Pulmonary artery endothelial cell (primary cell): ENCODE results near the gene SLC8A1. TPM values are rescaled to one million over a fixed set of nuclear protein-coding genes. Genes with fewer than 3 reads are reported as not detected.

Experiments used
- DNase-seq: peaks from one replicate; pipeline ENCODE4 v3.0.0-alpha.2; 2011; ENCODE audit warnings: low read depth, low spot score
- total RNA-seq: library from RNA; depleted of rRNA; stranded (reverse); fragments of >200 nt; gene quantifications from 2 replicates; pipeline ENCODE4 v1.2.3, GENCODE V29; 2014

Gene SLC8A1
- total RNA-seq, 1 donor from 2014 or later: 12.5 TPM

DNA sequence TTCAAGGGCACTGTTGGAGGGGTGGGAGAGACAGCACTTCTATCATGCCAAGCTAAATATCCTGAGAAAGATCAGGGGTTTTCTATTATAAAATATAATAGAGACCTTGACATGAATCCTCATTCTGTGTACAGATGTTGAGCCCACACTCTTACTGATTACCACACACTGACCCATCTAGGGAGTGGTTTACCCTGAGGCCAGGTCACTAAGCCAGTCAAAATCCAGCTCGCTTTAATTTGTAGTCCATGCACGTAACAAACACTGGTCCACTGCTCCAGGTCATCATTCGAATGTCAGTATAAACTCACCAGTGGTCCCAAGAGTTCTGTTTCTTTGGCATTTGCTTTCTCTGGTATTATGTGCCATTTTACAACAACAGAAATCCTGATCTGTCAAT lies 96.4 kb downstream of the SLC8A1 start:
- no peak for DNase-seq

DNA sequence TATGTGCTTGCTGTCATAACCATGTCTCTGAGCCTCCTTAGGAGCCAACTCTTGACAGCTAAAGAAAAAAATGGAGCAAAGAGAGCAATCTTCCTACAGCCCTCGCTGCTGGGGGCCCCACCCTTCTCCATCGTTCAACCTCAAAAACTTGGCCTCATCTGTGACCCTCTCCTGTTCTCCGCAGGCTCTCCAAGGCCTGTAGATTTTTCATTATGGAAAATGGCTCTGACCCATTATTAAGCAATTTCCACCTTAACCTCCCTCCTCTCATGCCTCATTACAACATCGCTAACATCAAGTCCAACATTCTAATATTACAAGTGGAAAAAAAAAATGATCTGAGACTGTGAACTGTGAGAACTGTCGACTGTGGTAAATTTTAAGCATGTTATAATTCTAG lies 98.7 kb downstream of the SLC8A1 start:
- no peak for DNase-seq

DNA sequence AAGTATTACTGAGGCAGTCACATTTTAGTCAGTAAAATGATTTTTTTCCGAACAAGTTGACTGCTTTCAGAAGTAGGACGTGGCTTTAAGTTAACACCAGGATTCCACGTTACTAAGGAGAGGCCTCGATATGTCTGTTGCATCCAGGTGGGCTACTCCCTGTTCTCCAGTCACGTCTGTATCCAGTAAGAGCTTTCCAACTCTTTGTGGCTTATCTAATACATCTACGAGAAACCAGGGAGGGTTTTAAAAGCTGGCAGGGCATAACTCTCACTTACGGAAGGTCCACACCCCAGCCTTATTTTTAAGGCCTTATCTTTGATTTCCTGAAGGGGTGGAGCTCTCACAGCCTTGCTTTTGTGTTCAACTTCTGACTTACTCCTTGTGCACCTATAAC lies 99.2 kb downstream of the SLC8A1 start:
- DNase-seq: no peak

DNA sequence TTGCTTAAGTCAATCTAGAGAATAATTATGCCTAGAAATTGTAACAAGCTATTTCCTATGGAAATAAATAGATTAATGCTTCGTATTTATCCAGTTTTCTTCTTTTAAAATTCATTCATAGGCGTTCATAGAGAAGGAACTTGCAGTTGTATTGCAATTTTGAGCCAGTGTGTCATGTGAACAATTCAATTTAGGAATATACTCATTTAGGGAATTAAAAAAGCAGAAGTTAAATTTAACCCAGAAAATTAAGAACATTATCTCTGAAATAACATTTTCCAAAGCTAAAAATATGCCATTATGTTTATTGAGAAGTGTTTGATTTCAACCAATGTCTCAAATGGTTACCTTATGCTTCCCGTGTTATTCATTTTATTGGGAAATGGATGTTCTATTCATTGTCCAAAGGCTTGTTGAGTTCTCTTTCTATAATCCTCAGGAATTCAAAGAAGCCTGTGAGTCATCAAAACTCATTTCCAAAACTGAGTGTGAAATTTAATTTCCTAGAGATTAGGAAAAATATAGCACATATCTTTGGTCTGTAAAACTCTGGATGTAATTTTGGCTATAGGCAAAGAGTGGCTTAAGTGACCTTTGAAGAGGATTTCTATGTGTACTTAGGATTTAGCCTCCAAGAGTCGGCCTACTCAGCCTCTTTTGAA lies 99.7 kb downstream of the SLC8A1 start:
- DNase-seq: no peak

DNA sequence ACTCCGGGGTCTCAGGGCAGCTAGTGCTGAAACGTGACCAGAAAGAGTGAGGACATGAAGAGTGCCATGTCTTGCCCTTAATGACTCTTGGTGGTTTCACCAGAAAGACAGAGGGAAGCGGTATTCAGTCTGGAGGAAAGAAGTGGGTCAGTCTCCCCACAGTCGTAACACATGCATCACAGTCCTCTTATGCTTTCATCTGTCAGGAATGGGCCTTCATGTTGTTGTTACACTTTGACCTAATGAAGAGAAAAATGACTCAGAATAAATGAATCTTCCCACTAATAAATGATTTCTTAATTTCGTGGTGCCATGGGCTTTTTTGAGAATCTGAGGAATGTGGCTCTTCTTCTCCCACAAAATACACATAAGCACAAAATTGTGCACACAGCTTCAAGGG lies 103.2 kb downstream of the SLC8A1 start:
- DNase-seq: no peak

DNA sequence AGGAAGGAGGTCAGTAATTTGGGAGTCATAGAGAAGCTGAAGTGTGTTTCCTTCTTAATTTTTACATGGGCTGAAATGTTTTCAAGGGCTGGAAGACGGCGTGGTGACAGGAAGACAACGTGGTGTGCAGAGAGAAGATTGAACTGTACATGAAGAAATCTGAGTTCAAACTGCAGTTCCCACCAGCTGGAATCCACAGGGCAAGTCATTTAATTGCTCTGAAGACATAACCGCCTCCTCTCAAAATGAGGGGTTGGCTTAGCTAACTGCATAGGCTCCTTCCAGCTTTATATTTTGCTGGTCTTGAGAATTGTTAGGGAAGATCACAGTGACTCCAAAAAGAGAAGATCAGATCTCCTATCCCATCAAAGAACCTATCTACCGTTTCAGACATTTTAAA lies 103.9 kb downstream of the SLC8A1 start:
- no peak for DNase-seq

DNA sequence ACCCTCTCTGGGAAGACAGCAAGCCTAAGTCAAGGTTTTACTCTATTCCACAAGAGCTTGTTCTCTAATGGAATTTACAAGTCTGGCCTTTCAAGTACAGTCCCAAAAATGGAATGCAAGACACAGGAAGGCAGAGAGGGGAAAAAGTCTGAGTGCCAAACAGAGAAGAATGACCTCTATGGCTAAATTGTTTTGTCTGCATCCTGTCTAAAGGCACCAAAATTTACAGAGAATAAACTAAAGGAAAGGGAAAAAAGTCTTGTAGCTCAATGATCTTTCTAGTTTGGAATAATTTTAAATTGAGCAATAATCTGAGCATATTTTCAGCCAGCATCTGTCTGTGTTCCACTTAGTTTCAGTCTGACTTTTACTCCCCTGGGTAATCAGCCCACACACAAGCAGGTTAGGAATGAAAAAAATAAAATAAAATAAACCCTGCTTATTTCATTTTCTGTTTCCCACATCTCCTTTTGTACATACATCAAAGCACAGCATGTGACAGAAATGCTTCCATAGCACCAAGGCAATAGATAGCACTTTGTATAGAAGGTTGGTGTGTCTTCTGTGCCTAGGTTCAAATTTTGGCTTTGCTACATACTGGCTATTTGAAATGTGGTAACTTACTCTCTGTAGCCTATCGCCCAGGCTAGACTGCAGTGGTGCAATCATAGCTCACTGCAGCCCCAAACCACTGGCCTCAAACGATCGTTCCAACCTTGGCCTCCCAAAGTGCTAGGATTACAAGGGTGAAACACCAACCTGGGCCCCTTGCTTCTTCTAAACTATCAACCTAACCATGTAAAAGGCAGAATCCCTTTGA lies 105.1 kb downstream of the SLC8A1 start:
- DNase-seq: no peak

DNA sequence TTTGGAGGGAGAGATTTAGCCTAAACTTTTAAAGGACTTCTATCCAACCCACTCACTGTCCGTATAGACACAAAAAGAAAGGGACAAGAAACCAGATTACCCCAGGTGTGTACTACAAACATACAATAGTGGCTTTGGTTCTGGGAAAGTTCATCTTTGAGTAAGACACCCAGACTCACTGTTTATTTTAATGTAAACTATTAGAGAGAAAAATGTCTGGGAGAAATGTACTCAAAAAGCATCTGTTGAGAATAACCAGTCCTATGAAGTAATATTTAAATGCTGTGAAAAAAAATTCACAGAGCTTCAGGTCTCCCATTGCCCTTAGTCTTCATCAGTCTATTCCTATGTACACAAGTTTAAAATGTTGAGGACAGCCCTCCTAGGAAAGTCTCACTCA lies 107.5 kb downstream of the SLC8A1 start:
- DNase-seq: no peak

DNA sequence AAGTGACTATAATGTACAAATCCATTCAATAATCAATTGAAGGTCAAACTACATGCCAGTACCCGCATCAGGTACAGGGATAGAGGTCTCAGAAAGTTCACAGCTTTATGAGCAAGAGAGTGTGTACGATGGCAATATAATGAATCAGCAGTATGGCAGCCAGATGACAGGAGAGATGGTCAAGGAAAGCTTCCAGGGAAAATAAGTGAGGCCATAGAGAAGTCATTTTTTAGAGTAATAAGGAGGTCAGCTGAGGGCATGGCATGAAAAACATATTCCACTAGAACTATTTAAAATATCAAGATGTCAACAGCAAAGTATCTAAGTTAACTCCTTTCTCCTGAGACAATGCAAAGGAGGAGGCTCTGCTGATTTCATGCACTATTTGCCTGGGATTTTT lies 108.0 kb downstream of the SLC8A1 start:
- no peak for DNase-seq

DNA sequence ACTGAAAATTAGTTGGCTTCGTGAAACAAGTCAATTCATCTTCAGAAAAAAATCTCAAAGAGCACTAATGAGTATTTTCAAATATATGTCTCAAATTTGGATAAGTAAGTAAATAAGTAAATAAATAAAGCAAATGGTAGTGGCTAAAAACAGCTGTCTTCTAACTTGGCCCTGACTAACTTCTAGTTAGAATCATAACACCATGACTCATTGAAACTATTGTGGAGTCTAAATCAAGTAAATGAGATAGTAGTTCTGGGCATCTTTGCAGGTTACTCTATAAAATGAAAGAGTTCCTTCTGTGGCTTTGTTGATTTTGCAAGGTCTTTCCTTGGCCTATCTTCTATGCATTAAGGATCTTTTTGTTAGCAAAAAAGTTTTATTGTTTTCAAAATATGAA lies 110.7 kb downstream of the SLC8A1 start:
- DNase-seq: no peak

DNA sequence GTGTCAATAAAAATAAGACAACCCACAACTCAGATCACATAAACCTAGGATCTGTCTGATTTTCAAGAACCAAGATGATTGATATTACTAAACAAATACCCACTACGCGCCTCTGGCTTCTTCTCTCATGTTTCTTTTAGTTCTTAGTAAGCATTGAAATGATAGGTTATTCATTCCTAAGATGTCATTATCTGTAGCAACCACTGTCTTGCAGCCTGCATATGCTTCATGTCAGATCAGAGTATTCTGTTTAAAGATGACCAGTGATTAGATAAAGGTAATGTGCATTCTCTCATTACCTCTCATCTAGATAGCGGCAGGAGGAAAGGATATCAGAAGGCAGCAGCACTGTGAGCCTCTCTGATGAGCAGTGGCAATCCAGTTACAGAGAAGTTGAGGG lies 112.9 kb downstream of the SLC8A1 start:
- DNase-seq: no peak

DNA sequence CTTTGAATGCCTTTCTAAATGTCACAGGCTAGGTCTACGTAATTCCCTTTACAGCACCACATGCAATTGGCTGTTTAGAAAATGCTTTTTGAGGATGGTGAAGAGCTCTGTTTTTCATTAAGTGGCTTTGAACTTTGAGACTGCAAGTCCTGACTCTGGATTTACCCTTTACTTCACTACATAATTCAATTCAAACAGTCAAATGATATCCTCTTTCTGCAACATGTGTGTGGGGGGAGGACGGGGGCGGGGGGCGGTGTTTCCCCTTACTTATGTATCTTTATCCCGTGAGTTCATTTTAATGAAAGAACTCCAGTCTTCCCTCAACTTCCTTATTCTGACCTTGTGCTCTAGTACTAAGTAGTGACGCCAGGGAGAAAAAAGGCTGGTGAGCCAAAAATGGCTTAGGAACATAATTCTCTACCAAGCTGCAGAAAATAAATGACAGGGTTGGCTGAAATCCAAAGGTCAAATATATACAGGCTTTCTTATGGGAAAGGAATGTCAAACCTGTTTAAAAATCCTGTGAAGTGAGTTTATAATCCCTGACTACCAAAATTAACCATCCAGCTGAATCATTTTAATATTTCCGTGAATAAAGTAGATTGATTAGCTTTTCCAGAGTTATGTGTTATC lies 119.6 kb downstream of the SLC8A1 start:
- peak; percentile 76 for DNase-seq

DNA sequence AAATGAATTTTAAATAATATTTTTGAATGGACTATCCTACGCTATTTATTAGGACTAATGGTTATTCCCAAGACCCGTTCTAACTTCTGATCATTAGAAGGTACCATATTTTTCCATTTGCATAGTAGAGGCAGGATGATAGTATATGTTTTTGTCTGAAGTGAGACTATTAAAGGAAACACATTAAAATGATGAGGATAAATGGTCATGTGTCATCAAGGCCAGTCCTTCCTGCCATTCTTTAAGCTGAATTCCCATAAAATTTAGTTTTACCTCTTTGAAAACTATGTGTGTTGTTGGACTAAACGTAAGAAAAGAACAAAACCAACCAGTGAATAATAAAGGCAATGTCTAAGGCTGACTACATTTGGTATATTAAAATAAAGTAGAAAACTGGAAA lies 121.8 kb downstream of the SLC8A1 start:
- no peak for DNase-seq

DNA sequence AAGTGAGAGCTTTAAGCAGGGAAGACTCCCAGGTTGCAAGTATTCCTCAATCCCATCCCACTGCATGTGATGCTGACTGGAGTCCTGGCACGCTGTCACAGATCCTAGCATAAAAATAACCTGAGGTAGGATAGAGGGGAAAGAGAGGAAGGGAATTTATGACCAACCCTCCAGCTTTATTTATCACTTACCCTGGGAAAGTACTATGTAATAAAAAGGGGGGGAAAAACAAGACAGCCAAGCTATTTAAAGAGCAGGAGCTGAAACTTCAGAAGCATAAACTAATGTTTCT lies 122.2 kb downstream of the SLC8A1 start:
- no peak for DNase-seq

DNA sequence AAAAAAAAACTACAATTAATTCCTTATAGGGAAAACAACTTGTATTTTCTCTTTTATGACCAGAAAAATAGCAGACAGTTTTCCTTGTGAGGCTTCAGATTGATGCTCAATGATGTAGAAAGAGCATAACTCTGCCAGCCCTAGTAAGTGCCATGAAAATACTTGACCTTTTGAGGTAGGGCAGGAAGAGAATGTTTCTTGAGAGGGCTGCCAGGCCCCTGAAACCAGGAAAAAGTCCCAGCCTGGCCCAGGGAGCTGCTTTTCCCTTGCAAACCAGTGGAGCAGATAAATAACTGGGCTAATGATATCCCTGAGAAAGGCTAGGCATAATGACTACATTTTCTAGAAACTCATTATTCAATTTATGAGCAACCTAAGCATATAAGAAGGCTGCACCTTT lies 126.8 kb downstream of the SLC8A1 start:
- no peak for DNase-seq

DNA sequence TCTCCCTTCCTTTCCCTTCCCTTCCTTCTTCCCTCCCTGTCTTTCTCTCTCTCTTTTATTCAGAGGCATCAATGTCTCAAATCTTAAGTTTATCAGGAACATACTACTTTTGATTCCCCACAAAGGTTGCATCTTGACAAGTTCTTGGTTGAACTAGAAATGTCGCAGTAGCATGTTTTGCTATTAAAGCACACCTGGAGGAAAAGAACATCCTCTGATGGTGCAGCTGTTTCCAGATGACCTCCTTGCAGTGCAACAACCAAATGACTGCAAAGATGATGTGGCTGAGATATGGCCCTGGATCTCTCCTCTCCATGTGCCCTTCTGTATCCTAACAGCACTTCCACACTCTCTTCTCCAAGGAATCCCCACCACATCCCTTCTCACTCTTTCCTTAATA lies 127.2 kb downstream of the SLC8A1 start:
- no peak for DNase-seq

DNA sequence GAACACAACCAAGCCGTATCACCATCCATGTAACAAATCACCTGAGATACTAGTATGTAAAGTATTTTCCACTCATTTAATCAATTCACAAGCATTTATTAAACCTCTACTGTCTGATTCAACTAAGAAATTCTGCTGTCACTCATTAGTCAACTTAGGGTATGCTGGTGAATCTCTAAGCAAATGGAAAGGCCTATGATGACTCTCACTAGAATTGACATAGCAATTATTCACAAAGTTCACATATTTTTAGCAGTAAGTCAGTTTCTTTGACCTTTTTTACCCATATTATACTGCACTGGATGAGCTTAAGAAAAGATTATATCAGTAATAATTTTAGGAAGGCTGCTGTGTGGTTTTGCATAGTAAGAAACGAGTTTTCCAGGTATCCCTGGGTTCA lies 130.1 kb downstream of the SLC8A1 start:
- no peak for DNase-seq

DNA sequence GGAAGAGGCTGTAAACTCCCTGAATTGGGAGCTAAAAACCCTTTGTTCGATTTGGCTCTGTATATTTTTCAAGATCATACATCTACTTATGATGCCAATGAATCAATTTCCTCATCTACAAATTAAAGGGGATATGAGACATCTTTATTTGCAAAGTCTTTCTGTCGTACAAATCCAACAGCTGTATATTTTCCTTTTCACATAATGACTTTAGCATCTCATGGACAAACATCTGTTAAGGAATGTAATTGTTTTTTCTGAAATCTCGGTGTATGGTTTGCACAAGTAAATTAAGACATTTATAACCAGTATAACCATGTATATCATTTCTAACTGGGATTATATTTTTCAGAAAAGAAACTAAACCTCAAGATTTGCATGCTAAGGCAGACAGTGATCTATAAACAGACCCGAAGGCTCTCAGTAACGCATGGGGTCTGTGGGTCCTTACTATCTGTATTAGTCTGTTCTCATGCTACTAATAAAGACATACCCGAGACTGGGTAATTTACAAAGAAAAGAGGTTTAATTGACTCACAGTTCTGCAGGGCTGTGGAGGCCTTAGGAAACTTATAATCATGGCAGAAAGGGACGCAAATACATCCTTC lies 130.8 kb downstream of the SLC8A1 start:
- DNase-seq: no peak

DNA sequence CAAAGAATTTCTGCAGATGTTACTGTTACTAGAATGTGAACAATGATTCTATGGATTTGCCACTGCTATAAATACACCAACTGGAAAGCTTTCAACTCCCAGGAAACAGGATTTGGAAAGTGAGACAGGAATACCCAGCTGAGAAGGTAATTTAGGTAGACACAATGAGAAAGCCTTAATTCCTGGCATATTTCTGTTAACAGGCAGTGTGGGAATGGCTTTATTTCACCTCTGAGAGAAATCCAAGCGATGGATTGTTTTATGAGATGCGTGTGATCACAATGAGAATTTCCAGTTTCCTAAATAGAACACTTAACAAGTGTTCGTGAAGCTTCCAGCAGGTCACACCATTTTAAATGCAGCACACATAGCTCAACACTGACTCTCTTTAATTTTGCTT lies 133.0 kb downstream of the SLC8A1 start:
- no peak for DNase-seq

DNA sequence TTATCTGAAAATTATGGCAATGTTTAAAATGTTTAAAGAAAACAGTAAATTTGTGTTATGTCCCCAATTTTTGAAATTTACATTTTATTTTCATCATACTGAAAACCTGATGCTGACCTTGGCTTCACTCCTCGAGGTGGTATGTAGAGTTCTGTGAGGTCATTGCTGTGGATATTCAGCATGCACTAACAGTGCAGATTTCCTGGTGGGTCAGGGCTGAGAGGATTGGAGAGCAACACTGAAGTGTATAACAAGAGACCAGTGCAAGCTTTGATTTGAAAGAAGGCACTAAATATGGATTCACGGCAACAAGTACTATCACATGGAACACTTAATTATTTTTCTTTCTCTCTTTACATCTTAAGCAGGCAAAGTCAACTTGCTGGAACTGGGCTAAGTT lies 134.1 kb downstream of the SLC8A1 start:
- DNase-seq: no peak

DNA sequence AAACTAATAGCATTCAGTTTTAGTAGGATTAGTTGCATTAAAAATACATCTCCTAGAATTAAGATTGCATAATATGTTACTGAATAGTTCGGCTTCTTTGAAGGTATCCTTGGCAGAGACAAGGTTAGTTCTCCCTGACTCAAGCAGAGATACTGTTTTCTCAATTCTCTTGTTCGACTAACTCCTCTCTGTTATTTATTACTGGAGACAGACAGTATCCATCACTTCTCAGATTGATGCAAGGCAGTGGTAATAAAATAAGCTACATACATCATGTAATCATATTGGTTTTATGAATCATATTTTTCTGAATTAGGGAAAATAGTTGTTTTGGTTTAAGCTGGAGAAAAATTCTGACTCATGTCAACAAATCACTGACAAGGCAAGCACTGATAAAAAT lies 134.8 kb downstream of the SLC8A1 start:
- no peak for DNase-seq

DNA sequence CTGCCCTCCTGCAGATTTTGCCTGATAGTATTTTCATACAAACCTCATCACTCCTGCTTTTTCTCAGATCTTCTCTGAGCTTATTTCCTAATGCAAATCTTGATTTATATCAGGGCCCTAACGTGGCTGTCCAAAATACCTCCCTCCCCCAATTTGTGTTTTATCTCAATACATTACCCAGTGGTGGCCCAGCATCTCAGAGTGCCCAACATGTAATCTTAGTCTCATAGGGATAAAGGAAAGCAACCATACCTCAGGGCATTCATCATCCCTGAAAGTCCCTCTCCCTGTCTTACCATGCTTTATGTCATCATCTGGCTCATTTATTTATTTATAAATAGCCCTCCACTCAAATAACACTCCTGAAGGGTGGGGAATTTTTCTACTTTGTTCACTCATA lies 135.3 kb downstream of the SLC8A1 start:
- no peak for DNase-seq

DNA sequence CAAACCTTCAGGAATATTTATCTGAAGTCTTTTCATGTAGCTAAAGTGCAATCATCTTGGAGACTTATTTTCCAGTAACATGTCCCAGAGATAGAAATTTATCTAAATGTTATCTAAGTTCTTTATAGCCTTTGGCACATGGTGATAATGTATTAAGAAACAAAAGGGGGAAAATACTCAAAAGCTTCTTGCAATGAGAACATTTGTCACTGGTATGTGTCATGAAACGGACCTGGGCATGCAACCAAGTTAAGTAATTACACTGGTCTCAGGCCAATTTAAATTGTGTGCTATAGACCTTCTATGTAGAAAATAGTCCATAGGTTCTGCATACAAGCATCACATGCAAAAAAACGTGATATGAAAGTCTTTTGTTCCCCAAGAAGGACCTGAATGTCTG lies 136.2 kb downstream of the SLC8A1 start:
- no peak for DNase-seq
